Heart right ventricle (tissue), 16 donors: Measurements from ENCODE around the gene TRPM3. TPM values are rescaled to one million over a fixed set of nuclear protein-coding genes. Genes with fewer than 3 reads are reported as not detected.

Source experiments
- ATAC-seq, 8 donors: fragments of 200-7000 bp; cut with Tn5 transposase; one replicate each; pipeline ENCODE4 v1.9.1; 2020; ENCODE audit warnings: mild to moderate bottlenecking in 8 of 8, moderate library complexity in 8 of 8, moderate number of reproducible peaks in 1 of 8
- DNase-seq, 2 donors: peaks; one replicate each; pipeline ENCODE4 v3.0.0-alpha.2; 2020
- H3K27ac ChIP-seq, 10 donors: fragments of 200-600 bp; sonication (generic) in 2 of 10; one replicate each; pipeline versions ENCODE4 v1.5.0 to v1.8.0; 2020 to 2022; ENCODE audit warnings: mild to moderate bottlenecking in 3 of 10
- H3K27me3 ChIP-seq, 7 donors: fragments of 200-600 bp; one replicate each; pipeline ENCODE4 v1.8.0; 2021 to 2022; ENCODE audit warnings: mild to moderate bottlenecking in 2 of 7
- H3K36me3 ChIP-seq, 9 donors: fragments of 200-600 bp; sonication (generic) in 1 of 9; one replicate each; pipeline versions ENCODE4 v1.5.0 to v1.8.0; 2020 to 2022; ENCODE audit warnings: mild to moderate bottlenecking in 2 of 9
- H3K4me1 ChIP-seq, 9 donors: fragments of 200-600 bp; sonication (generic) in 1 of 9; one replicate each; pipeline versions ENCODE4 v1.5.0 to v1.8.0; 2020 to 2022; ENCODE audit warnings: mild to moderate bottlenecking in 4 of 9
- H3K4me3 ChIP-seq, 10 donors: fragments of 200-600 bp; sonication (generic) in 2 of 10; one replicate each; pipeline versions ENCODE4 v1.5.0 to v1.8.0; 2020 to 2022; ENCODE audit warnings: mild to moderate bottlenecking in 7 of 10, moderate library complexity in 2 of 10
- H3K9me3 ChIP-seq, 11 donors: fragments of 200-600 bp in 10 of 11; sonication (generic) in 2 of 11; one replicate each; pipeline versions ENCODE4 v1.5.0 to v1.8.0; 2013 to 2022; ENCODE audit warnings: mild to moderate bottlenecking in 2 of 11, control low read depth in 1 of 11, moderate library complexity in 1 of 11
- CTCF ChIP-seq, 9 donors: fragments of 200-600 bp; sonication (generic) in 2 of 9; IDR thresholded peaks; one replicate each; pipeline versions ENCODE4 v1.5.0 to v1.8.0; 2021 to 2022; ENCODE audit warnings: antibody characterized with exemption in 9 of 9, mild to moderate bottlenecking in 5 of 9, moderate library complexity in 1 of 9
- WGBS, 2 donors: extraction: QIAGEN DNeasy Blood & Tissue Kit; methylation state at CpG; one replicate each; pipeline ENCODE4 v1.1.7; 2013; ENCODE audit warnings: inconsistent platforms in 1 of 2; 5-methylcytosine and 5-hydroxymethylcytosine counted together
- intact Hi-C, 10 donors: fragments of 100-400 bp; cut with DNase I; formaldehyde crosslinking; loops; one replicate each; pipeline versions ENCODE4 v1.11.1 to v1.14.2; 2022
- polyA plus RNA-seq, 2 donors: library from polyadenylated mRNA; stranded (reverse); fragments of 200-250 nt; gene quantifications; one replicate each; pipeline ENCODE4 v1.2.3, GENCODE V29; 2013
- total RNA-seq, 10 donors: library from RNA; stranded (reverse); fragmentation: NEBNext Ultra II Directional in 3 of 10; extraction: Animal tissue kit (Norgen Biotek cat#: 25700) in 3 of 10; gene quantifications; one replicate each; pipeline versions ENCODE4 v1.2.1 to v1.2.4, GENCODE V29; 2021 to 2023
- donor health status: Arrhythmogenic right ventricular cardiomyopathy.
- donor health status: ischemic (EF 13 %, LVEDD 7.1; RV severe dilation, severe dysfunction).
- donor health status: healthy with polysubstance abuse.
- donor health status: DM: no; HTN: yes; CAD: no.
- donor health status: DM: no; HTN: no; CAD: no.
- donor health status: ischemic (EF 25% LVEDD 6.9; RV normal size, moderate dysfunction).
- donor health status: ischemic (EF 25% LVEDD 5.7; RV mildly dilated, moderate dysfunction).
- donor health status: healthy.
- donor health status: DM: yes; HTN: yes; CAD: no.
- donor health status: Ischemic cardiomyopathy.
- donor health status: ischemic (EF 35%, LVEDD 5.7; RV mildly dilated, moderate dysfunction).
- donor health status: nonischemic (EF 11% LVEDD 7.7; RV severe dilation, severe dysfunction).
- donor health status: DM: yes; HTN: yes; CAD: no.
- donor health status: PGD.
- donor health status: ischemic (EF 29% LVEDD 5.4; RV normal size, mild dysfunction).
- donor health status: nonischemic (EF 23%, LVEDD 6.1; RV moderate dilation, normal function).

TRPM3 gene
- total and polyA plus RNA-seq, 12 donors = 0.05 to 1.3 (median 0.16) TPM; not detected in 1

GRCh38 chr9:71097671-71098070 lies 23.8 kb downstream of the TRPM3 start:
- H3K4me1 ChIP-seq = no peaks in the 10 kb centered on the region
- no peaks in the 10 kb centered on the region for H3K27me3 ChIP-seq
- no peaks in the 10 kb centered on the region for H3K36me3 ChIP-seq
- H3K27ac ChIP-seq = no peak overlapping the region
- ATAC-seq (no peak), DNase-seq (no peak)
- TF ChIP-seq CTCF (IDR thresholded peaks at IDR 0.05) = no peak
- no peak overlapping the region for H3K4me3 ChIP-seq
- intact Hi-C loops = no loop called here
- H3K9me3 ChIP-seq = peaks cover 0 to 2% (median 0%) of the 10 kb centered on the region in 11 donors

- 58 to 64% methylated on average over 5 of the region's 5 CpGs for WGBS, 2 donors
- Histone ChIP-seq H3K27me3 (no peaks in the 10 kb centered on the region), H3K9me3 (peaks cover 0 to 3% (median 0%) of the 10 kb centered on the region in 11 donors), H3K27ac (no peak overlapping the region), H3K4me1 (no peaks in the 10 kb centered on the region), H3K4me3 (no peak overlapping the region), H3K36me3 (no peaks in the 10 kb centered on the region)
- TF ChIP-seq CTCF (IDR thresholded peaks at IDR 0.05) = no peak
- DNase-seq = no peak
- intact Hi-C loops = no loop called here
- no peak for ATAC-seq
Observed at GRCh38 chr9:71096421-71097108, 24.9 kb downstream of the TRPM3 start.

GRCh38 chr9:71094708-71095251 lies 26.6 kb downstream of the TRPM3 start:
- ATAC-seq (no peak), DNase-seq (no peak)
- Histone ChIP-seq H3K27me3 (peaks cover 0 to 4% (median 0%) of the 10 kb centered on the region in 7 donors), H3K9me3 (peaks cover 0 to 3% (median 0%) of the 10 kb centered on the region in 11 donors), H3K4me1 (no peaks in the 10 kb centered on the region), H3K27ac (no peak overlapping the region), H3K4me3 (no peak overlapping the region), H3K36me3 (no peaks in the 10 kb centered on the region)
- TF ChIP-seq CTCF (IDR thresholded peaks at IDR 0.05) = no peak
- WGBS, 2 donors = 82% methylated on average over 4 of the region's 4 CpGs
- intact Hi-C loops = no loop called here

GRCh38 chr9:71090896-71091295 lies 30.5 kb downstream of the TRPM3 start:
- intact Hi-C loops = no loop called here
- Histone ChIP-seq H3K36me3 (no peaks in the 10 kb centered on the region), H3K9me3 (peaks cover 0 to 3% (median 0%) of the 10 kb centered on the region in 11 donors), H3K4me1 (no peaks in the 10 kb centered on the region), H3K27me3 (peaks cover 0 to 4% (median 0%) of the 10 kb centered on the region in 7 donors), H3K4me3 (no peak overlapping the region), H3K27ac (no peak overlapping the region)
- no peak for TF ChIP-seq CTCF (IDR thresholded peaks at IDR 0.05)
- DNase-seq (no peak), ATAC-seq (no peak)
